Epithelial cell of proximal tubule (primary cell): Measurements from ENCODE around the gene CHPF. TPM values are rescaled to one million over a fixed set of nuclear protein-coding genes. Genes with fewer than 3 reads are reported as not detected.

ENCODE experiments used
- DNase-seq: peaks from one replicate; pipeline ENCODE4 v3.0.0-alpha.2; 2011; ENCODE audit warnings: low read depth
- H3K4me3 ChIP-seq: 2 replicates; pipeline ENCODE4 v1.5.1; 2011; ENCODE audit warnings: low read depth, mild to moderate bottlenecking, low read length
- CTCF ChIP-seq: conservative IDR thresholded peaks from 2 replicates; pipeline ENCODE4 v1.5.1; 2012; ENCODE audit warnings: low read depth, mild to moderate bottlenecking, low read length
- total RNA-seq: library from RNA; depleted of rRNA; stranded (reverse); fragments of >200 nt; gene quantifications from 2 replicates; pipeline ENCODE4 v1.2.3, GENCODE V29; 2015

Gene CHPF
- total RNA-seq, 1 donor from 2014 or later, result 122 TPM

- no peak overlapping the region for H3K4me3 ChIP-seq
- no peak for DNase-seq
- TF ChIP-seq CTCF, result no peak
Measured at GRCh38 chr2:219567131-219567530, 23.5 kb upstream of the CHPF start.

- TF ChIP-seq CTCF, result no peak
- DNase-seq, result no peak
- no peak overlapping the region for H3K4me3 ChIP-seq
Measured at GRCh38 chr2:219566640-219567039, 23.0 kb upstream of the CHPF start.

GRCh38 chr2:219565130-219566080 is 21.8 kb upstream of the CHPF start:
- DNase-seq, result no peak
- no peak for TF ChIP-seq CTCF

GRCh38 chr2:219563271-219563928 is 19.8 kb upstream of the CHPF start:
- no peak for TF ChIP-seq CTCF
- H3K4me3 ChIP-seq, result no peak overlapping the region
- no peak for DNase-seq

More at GRCh38 chr2:219565130-219566080, 21.8 kb upstream of the CHPF start:
- no peak overlapping the region for H3K4me3 ChIP-seq

- DNase-seq, result no peak
- no peak for TF ChIP-seq CTCF
- no peak overlapping the region for H3K4me3 ChIP-seq
Measured at GRCh38 chr2:219562049-219563020, 18.7 kb upstream of the CHPF start.

GRCh38 chr2:219561179-219562048 is 17.8 kb upstream of the CHPF start:
- no peak for DNase-seq
- no peak overlapping the region for H3K4me3 ChIP-seq

More at GRCh38 chr2:219561179-219562048, 17.8 kb upstream of the CHPF start:
- TF ChIP-seq CTCF, result no peak
